ENCODE measurements around the gene MXD4. TPM values are rescaled to one million over a fixed set of nuclear protein-coding genes. Genes with fewer than 3 reads are reported as not detected.

The MXD4 gene
- total RNA-seq, 1 experiment from 2014 or later = 9.1 TPM

DNA sequence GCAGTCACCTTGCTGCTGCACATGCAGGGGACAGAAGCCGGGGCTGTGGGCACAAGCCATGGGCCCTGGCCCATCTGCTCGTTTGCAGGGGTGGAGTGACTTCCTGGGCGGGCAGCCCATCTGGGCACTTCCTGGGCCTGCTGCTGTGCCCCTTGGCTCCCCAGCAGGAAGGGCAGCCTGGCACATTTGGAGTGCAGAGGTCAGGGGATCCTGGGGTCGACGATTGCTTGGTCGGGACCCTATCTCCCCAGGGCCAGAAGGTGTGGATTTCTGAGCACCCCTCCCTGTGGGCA, 10.9 kb upstream of the MXD4 start:
- no peak overlapping the region for H3K27ac ChIP-seq (ENCODE audit: low read depth, low read length, poor library complexity, severe bottlenecking)
- H3K36me3 ChIP-seq (ENCODE audit: insufficient read depth, low read length, poor library complexity, severe bottlenecking) = no peaks in the 10 kb centered on the region
- TF ChIP-seq EZH2 (IDR thresholded peaks at IDR 0.05; ENCODE audit: borderline replicate concordance, low read depth, low read length, poor library complexity, severe bottlenecking) = no peak
- TF ChIP-seq, protein P1, sequence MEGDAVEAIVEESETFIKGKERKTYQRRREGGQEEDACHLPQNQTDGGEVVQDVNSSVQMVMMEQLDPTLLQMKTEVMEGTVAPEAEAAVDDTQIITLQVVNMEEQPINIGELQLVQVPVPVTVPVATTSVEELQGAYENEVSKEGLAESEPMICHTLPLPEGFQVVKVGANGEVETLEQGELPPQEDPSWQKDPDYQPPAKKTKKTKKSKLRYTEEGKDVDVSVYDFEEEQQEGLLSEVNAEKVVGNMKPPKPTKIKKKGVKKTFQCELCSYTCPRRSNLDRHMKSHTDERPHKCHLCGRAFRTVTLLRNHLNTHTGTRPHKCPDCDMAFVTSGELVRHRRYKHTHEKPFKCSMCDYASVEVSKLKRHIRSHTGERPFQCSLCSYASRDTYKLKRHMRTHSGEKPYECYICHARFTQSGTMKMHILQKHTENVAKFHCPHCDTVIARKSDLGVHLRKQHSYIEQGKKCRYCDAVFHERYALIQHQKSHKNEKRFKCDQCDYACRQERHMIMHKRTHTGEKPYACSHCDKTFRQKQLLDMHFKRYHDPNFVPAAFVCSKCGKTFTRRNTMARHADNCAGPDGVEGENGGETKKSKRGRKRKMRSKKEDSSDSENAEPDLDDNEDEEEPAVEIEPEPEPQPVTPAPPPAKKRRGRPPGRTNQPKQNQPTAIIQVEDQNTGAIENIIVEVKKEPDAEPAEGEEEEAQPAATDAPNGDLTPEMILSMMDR (conservative IDR thresholded peaks at IDR 0.05; ENCODE audit: low read depth, low read length) = no peak
- H3K9me3 ChIP-seq (ENCODE audit: low read depth, low read length, poor library complexity, severe bottlenecking) = no peaks in the 10 kb centered on the region
- POLR2A ChIA-PET (ENCODE audit: low non-redundant PET) = no interaction called here
- intact Hi-C loops (cut with micrococcal nuclease; ENCODE audit: unreplicated experiment) = no loop called here
- BruUV-seq (replicated peaks) = no TSS peak
- no peak overlapping the region for H3K4me3 ChIP-seq (ENCODE audit: low read depth, low read length, poor library complexity, severe bottlenecking)
- H3K4me1 ChIP-seq (ENCODE audit: insufficient read depth, low read length, poor library complexity, severe bottlenecking) = no peaks in the 10 kb centered on the region
- CTCF ChIA-PET = no interaction called here
- no peak for DNase-seq (ENCODE audit: low spot score)
- H3K27me3 ChIP-seq (replicated peaks; ENCODE audit: insufficient read depth, low read depth, low read length, poor library complexity) = no peaks in the 10 kb centered on the region

DNA sequence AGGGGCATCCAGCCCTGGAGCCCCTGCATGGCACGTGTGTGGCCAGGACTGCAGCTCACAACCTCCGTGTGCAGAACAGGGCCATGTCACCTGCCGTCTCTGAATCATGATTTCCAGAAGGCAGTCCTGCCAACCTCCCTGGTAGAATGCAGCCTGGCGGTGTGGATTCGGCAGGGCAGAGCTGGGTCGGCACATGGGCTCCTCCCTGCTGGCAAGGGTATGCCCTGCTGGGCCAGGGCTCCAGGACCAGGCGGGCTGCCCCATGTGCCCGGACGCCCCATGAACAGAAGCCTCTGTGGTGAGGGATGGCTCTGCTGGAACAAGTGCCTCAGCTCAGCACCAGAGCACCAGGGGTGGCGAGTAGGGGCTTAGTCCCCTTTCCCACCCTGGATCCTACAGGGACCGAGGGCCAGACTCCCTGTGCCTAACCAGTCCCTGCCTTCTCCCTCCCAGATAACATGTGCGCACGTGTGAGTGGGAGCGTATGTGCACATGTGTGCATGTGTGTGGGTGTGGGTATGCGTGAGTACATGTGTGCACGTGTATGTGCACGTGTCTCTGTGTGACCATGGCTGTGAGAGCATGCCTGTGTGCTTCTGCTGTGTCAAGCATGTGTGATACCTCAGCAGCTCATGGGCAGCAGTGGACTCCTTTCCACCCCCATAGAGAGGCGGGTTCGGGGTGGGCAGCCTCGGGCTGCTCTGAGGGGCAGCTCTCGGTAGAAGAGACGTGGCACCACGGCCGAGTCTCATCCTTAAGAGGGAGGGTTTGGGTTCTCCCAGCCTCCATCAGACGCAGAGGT, 10.3 kb upstream of the MXD4 start:
- no peak for DNase-seq (ENCODE audit: low spot score)
- H3K36me3 ChIP-seq (ENCODE audit: insufficient read depth, low read length, poor library complexity, severe bottlenecking) = no peaks in the 10 kb centered on the region
- ChIA-PET POLR2A (ENCODE audit: low non-redundant PET) (no interaction called here), CTCF (no interaction called here)
- H3K9me3 ChIP-seq (ENCODE audit: low read depth, low read length, poor library complexity, severe bottlenecking) = no peaks in the 10 kb centered on the region
- intact Hi-C loops (cut with micrococcal nuclease; ENCODE audit: unreplicated experiment) = no loop called here
- no peaks in the 10 kb centered on the region for H3K4me1 ChIP-seq (ENCODE audit: insufficient read depth, low read length, poor library complexity, severe bottlenecking)
- no peaks in the 10 kb centered on the region for H3K27me3 ChIP-seq (replicated peaks; ENCODE audit: insufficient read depth, low read depth, low read length, poor library complexity)
- no peak overlapping the region for H3K27ac ChIP-seq (ENCODE audit: low read depth, low read length, poor library complexity, severe bottlenecking)
- no peak overlapping the region for H3K4me3 ChIP-seq (ENCODE audit: low read depth, low read length, poor library complexity, severe bottlenecking)
- no TSS peak for BruUV-seq (replicated peaks)
- TF ChIP-seq, protein P1 (conservative IDR thresholded peaks at IDR 0.05; ENCODE audit: low read depth, low read length) = no peak
- no peak for TF ChIP-seq EZH2 (IDR thresholded peaks at IDR 0.05; ENCODE audit: borderline replicate concordance, low read depth, low read length, poor library complexity, severe bottlenecking)

DNA sequence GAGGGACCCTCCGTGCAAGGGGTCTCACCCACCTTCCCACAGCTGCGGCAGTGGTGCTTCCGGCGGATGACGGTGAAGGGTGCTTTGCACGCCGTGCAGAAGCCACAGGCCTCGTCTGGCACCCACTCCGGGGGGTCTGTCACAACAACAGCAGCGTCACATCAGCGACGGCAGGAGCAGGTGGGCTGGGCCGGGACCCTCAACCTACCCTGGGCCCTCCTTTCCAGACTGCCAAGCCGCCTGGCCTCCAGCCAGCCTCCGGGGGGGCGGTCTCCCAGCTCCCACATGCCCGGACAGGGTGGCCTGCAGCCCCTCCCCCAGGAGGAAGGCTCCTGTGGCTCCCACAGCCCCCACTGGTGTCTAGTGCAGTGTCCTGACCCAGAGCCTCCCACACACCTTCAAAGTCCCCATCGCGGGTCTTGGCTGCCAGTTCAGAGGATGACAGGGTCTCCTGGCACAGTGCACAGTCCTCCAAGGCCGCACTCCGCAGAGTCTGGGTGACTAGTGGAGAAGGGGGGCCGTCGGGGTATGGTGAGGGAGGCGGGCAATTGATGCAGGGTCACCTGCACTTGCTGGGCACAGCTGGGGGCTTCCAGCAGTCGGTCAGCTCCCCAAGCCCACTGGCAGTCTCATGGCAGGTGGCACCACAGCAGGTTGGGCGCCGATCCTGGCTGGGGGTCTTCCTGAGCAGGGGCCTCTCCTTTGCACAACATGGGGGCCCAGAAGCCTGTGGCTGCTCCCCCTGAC, 9.5 kb upstream of the MXD4 start:
- no peak overlapping the region for H3K27ac ChIP-seq (ENCODE audit: low read depth, low read length, poor library complexity, severe bottlenecking)
- H3K36me3 ChIP-seq (ENCODE audit: insufficient read depth, low read length, poor library complexity, severe bottlenecking) = no peaks in the 10 kb centered on the region
- no peak overlapping the region for H3K4me3 ChIP-seq (ENCODE audit: low read depth, low read length, poor library complexity, severe bottlenecking)
- ChIA-PET CTCF (no interaction called here), POLR2A (ENCODE audit: low non-redundant PET) (no interaction called here)
- H3K4me1 ChIP-seq (ENCODE audit: insufficient read depth, low read length, poor library complexity, severe bottlenecking) = no peaks in the 10 kb centered on the region
- BruUV-seq (replicated peaks) = no TSS peak
- no peak for TF ChIP-seq EZH2 (IDR thresholded peaks at IDR 0.05; ENCODE audit: borderline replicate concordance, low read depth, low read length, poor library complexity, severe bottlenecking)
- TF ChIP-seq, protein P1 (conservative IDR thresholded peaks at IDR 0.05; ENCODE audit: low read depth, low read length) = no peak
- intact Hi-C loops (cut with micrococcal nuclease; ENCODE audit: unreplicated experiment) = no loop called here
- DNase-seq (ENCODE audit: low spot score) = no peak
- H3K9me3 ChIP-seq (ENCODE audit: low read depth, low read length, poor library complexity, severe bottlenecking) = no peaks in the 10 kb centered on the region
- H3K27me3 ChIP-seq (replicated peaks; ENCODE audit: insufficient read depth, low read depth, low read length, poor library complexity) = no peaks in the 10 kb centered on the region
